Measurements from ENCODE around the gene GALNT10.

Gene GALNT10

GRCh38 chr5:154300207-154300883 lies 109.8 kb downstream of the GALNT10 start:
- no peak for DNase-seq

- DNase-seq = no peak
Measured at GRCh38 chr5:154301726-154302125, 111.2 kb downstream of the GALNT10 start.

GRCh38 chr5:154302161-154302560 lies 111.6 kb downstream of the GALNT10 start:
- DNase-seq = no peak

GRCh38 chr5:154303133-154303532 lies 112.6 kb downstream of the GALNT10 start:
- DNase-seq = no peak

GRCh38 chr5:154308443-154309370 lies 118.2 kb downstream of the GALNT10 start:
- DNase-seq = no peak

- DNase-seq = no peak
Measured at GRCh38 chr5:154309371-154309745, 118.8 kb downstream of the GALNT10 start.

- no peak for DNase-seq
Measured at GRCh38 chr5:154309805-154310204, 119.3 kb downstream of the GALNT10 start.

GRCh38 chr5:154311362-154311761 lies 120.8 kb downstream of the GALNT10 start:
- no peak for DNase-seq

- DNase-seq = no peak
Measured at GRCh38 chr5:154312000-154312399, 121.5 kb downstream of the GALNT10 start.

GRCh38 chr5:154312576-154312975 lies 122.0 kb downstream of the GALNT10 start:
- DNase-seq = no peak

GRCh38 chr5:154313360-154314017 lies 123.0 kb downstream of the GALNT10 start:
- no peak for DNase-seq

- DNase-seq = no peak
Measured at GRCh38 chr5:154315196-154315595, 124.7 kb downstream of the GALNT10 start.

GRCh38 chr5:154315756-154316155 lies 125.2 kb downstream of the GALNT10 start:
- DNase-seq = no peak

GRCh38 chr5:154316223-154316935 lies 125.8 kb downstream of the GALNT10 start:
- no peak for DNase-seq

- DNase-seq = no peak
Measured at GRCh38 chr5:154317916-154318315, 127.4 kb downstream of the GALNT10 start.

- no peak for DNase-seq
Measured at GRCh38 chr5:154318691-154319090, 128.2 kb downstream of the GALNT10 start.

GRCh38 chr5:154319736-154320135 lies 129.2 kb downstream of the GALNT10 start:
- DNase-seq = no peak

GRCh38 chr5:154320224-154321089 lies 129.9 kb downstream of the GALNT10 start:
- no peak for DNase-seq

GRCh38 chr5:154321546-154321945 lies 131.0 kb downstream of the GALNT10 start:
- no peak for DNase-seq

GRCh38 chr5:154324033-154324432 lies 133.5 kb downstream of the GALNT10 start:
- DNase-seq = no peak

- DNase-seq = no peak
Measured at GRCh38 chr5:154325566-154325965, 135.0 kb downstream of the GALNT10 start.

- no peak for DNase-seq
Measured at GRCh38 chr5:154329062-154329461, 138.5 kb downstream of the GALNT10 start.
